HCT116 (cell line): Measurements from ENCODE around the gene C5AR2. TPM values are rescaled to one million over a fixed set of nuclear protein-coding genes. Genes with fewer than 3 reads are reported as not detected.

Experiments used
- ATAC-seq: fragments of 200-7000 bp; cut with Tn5 transposase; 2 replicates; pipeline ENCODE4 v1.9.1; 2020; ENCODE audit warnings: mild to moderate bottlenecking, moderate library complexity
- BruUV-seq: library from RNA; stranded (reverse); fragments of 400-500 nt; replicated peaks from 2 replicates; lab custom pipeline; 2021; lab: Mats Ljungman, UMichigan
- CTCF ChIA-PET: fragments of 300-600 bp; sonication (Branson Sonifier 250); formaldehyde crosslinking; loops from one replicate; lab custom pipeline; 2021; ENCODE audit warnings: antibody characterized with exemption; lab: Charles Lee
- POLR2A ChIA-PET: fragments of 300-600, 350-600 bp; sonication (Branson Sonifier 250); formaldehyde crosslinking; loops from one replicate; lab custom pipeline; 2021; ENCODE audit warnings: antibody characterized with exemption; lab: Charles Lee
- RAD21 ChIA-PET, 2 experiments: fragments of 300-600 bp; sonication (Branson Sonifier 250); formaldehyde crosslinking; loops; one replicate each; lab custom pipeline; 2023; ENCODE audit warnings: low total read pairs in 2 of 2; ENCODE audit not compliant: uncharacterized antibody in 2 of 2, unreplicated experiment in 2 of 2, low non-redundant PET in 1 of 2; lab: Charles Lee
- DNase-seq: peaks from one replicate; pipeline ENCODE4 v3.0.0-alpha.2; 2010; ENCODE audit warnings: low read depth, low spot score
- H2AFZ ChIP-seq: fragments of 200-600 bp; shearing (Covaris generic), sonication (generic); 2 replicates; pipeline ENCODE4 v1.6.1; 2017; ENCODE audit warnings: low read depth, mixed run types, mixed read lengths, antibody characterized with exemption, low read length; ENCODE audit not compliant: poor library complexity, severe bottlenecking
- H3K27ac ChIP-seq: 2 replicates; pipeline ENCODE4 v1.5.1; 2012; ENCODE audit warnings: low read depth, low read length
- H3K27me3 ChIP-seq: fragments of 200-600 bp; sonication (generic); 2 replicates; pipeline ENCODE4 v1.6.1; 2016; ENCODE audit warnings: mixed run types, low read length, mixed read lengths; ENCODE audit not compliant: insufficient read depth
- H3K36me3 ChIP-seq, 2 experiments: fragments of 200-500 bp in 1 of 2; fragments of 200-600 bp in 1 of 2; sonication (Bioruptor generic) in 1 of 2; sonication (generic) in 1 of 2; 2 replicates each; pipeline versions ENCODE4 v1.5.1 to v1.6.1; 2014 to 2016; ENCODE audit warnings: low read length in 2 of 2, inconsistent platforms in 1 of 2, mixed read lengths in 1 of 2, mixed run types in 1 of 2; ENCODE audit not compliant: insufficient read depth in 2 of 2, control insufficient read depth in 1 of 2
- H3K4me1 ChIP-seq, 2 experiments: fragments of 200-600 bp in 1 of 2; sonication (generic) in 1 of 2; 2 replicates each; pipeline versions ENCODE4 v1.5.1 to v1.6.1; 2012 to 2017; ENCODE audit warnings: low read length in 2 of 2, inconsistent platforms in 1 of 2, mild to moderate bottlenecking in 1 of 2, mixed read lengths in 1 of 2, mixed run types in 1 of 2, moderate library complexity in 1 of 2; ENCODE audit not compliant: insufficient read depth in 2 of 2, control insufficient read depth in 1 of 2
- H3K4me2 ChIP-seq: fragments of 200-600 bp; sonication (generic); 2 replicates; pipeline ENCODE4 v1.6.1; 2017; ENCODE audit warnings: mixed run types, low read length, mixed read lengths
- H3K4me3 ChIP-seq, 2 experiments: fragments of 200-600 bp in 1 of 2; sonication (generic) in 1 of 2; replicated peaks in 1 of 2; 2 replicates each; pipeline ENCODE4 v1.5.1; 2011 to 2016; ENCODE audit warnings: low read length in 2 of 2, control low read depth in 1 of 2, low read depth in 1 of 2, mild to moderate bottlenecking in 1 of 2, mixed read lengths in 1 of 2, mixed run types in 1 of 2
- H3K79me2 ChIP-seq: fragments of 200-600 bp; sonication (generic); 2 replicates; pipeline ENCODE4 v1.6.1; 2017; ENCODE audit warnings: mild to moderate bottlenecking, mixed run types, low read length, moderate library complexity, mixed read lengths; ENCODE audit not compliant: insufficient read depth
- H3K9ac ChIP-seq: fragments of 200-600 bp; sonication (generic); 2 replicates; pipeline ENCODE4 v1.6.1; 2016; ENCODE audit warnings: low read length, mixed read lengths
- H3K9me2 ChIP-seq: fragments of 200-600 bp; sonication (generic), shearing (Covaris generic); 2 replicates; pipeline ENCODE4 v1.6.1; 2017; ENCODE audit warnings: mixed run types, mild to moderate bottlenecking, moderate library complexity; ENCODE audit not compliant: insufficient read depth
- H3K9me3 ChIP-seq, 2 experiments: fragments of 200-500 bp in 1 of 2; fragments of 200-600 bp in 1 of 2; sonication (Bioruptor generic) in 1 of 2; sonication (generic) in 1 of 2; 2 replicates each; pipeline ENCODE4 v1.6.1; 2014 to 2017; ENCODE audit warnings: low read length in 2 of 2, mixed read lengths in 2 of 2, inconsistent platforms in 1 of 2, low read depth in 1 of 2, mild to moderate bottlenecking in 1 of 2, mixed run types in 1 of 2, moderate library complexity in 1 of 2; ENCODE audit not compliant: control insufficient read depth in 1 of 2, insufficient read depth in 1 of 2
- H4K20me1 ChIP-seq: fragments of 200-600 bp; sonication (generic), shearing (Covaris generic); 2 replicates; pipeline ENCODE4 v1.6.1; 2017; ENCODE audit warnings: mixed run types, mild to moderate bottlenecking, moderate library complexity; ENCODE audit not compliant: insufficient read depth
- CBX3 ChIP-seq: IDR thresholded peaks from 2 replicates; pipeline ENCODE4 v1.6.1; 2012; ENCODE audit warnings: low read depth
- CEBPB ChIP-seq: IDR thresholded peaks from 2 replicates; pipeline ENCODE4 v1.6.1; 2012; ENCODE audit warnings: low read depth
- EZH2 ChIP-seq: fragments of 200-600 bp; sonication (generic); IDR thresholded peaks from 2 replicates; pipeline ENCODE4 v1.6.1; 2017; ENCODE audit warnings: antibody characterized with exemption, mixed run types
- EZH2phosphoT487 ChIP-seq: fragments of 200-600 bp; IDR thresholded peaks from 2 replicates; pipeline ENCODE4 v1.6.1; 2018; ENCODE audit warnings: antibody characterized with exemption, borderline replicate concordance
- JUND ChIP-seq: IDR thresholded peaks from 2 replicates; pipeline ENCODE4 v1.6.1; 2012
- MAX ChIP-seq: IDR thresholded peaks from 2 replicates; pipeline ENCODE4 v1.6.1; 2012
- POLR2AphosphoS5 ChIP-seq: IDR thresholded peaks from 2 replicates; pipeline ENCODE4 v1.6.1; 2011; ENCODE audit warnings: mild to moderate bottlenecking, low read depth, low read length, moderate library complexity
- RAD21 ChIP-seq: IDR thresholded peaks from 2 replicates; pipeline ENCODE4 v1.6.1; 2012; ENCODE audit warnings: low read depth, mild to moderate bottlenecking
- REST ChIP-seq: IDR thresholded peaks from 2 replicates; pipeline ENCODE4 v1.6.1; 2012; ENCODE audit warnings: low read depth
- SIN3A ChIP-seq: IDR thresholded peaks from 2 replicates; pipeline ENCODE4 v1.6.1; 2012; ENCODE audit warnings: low read depth
- SRF ChIP-seq: IDR thresholded peaks from 2 replicates; pipeline ENCODE4 v1.6.1; 2012; ENCODE audit warnings: low read depth
- YY1 ChIP-seq: IDR thresholded peaks from 2 replicates; pipeline ENCODE4 v1.6.1; 2011; ENCODE audit warnings: low read length, low read depth, moderate library complexity, mild to moderate bottlenecking; ENCODE audit not compliant: insufficient replicate concordance; ENCODE audit errors: extremely low read depth
- ZFX ChIP-seq: fragments of 450-650 bp; IDR thresholded peaks from 2 replicates; pipeline ENCODE4 v1.6.1; 2017
- ZNF274 ChIP-seq: fragments of 200-500 bp; sonication (Bioruptor generic); IDR thresholded peaks from 2 replicates; pipeline ENCODE4 v1.6.1; 2014; ENCODE audit warnings: mild to moderate bottlenecking, low read depth, low read length, inconsistent platforms
- intact Hi-C: fragments of 100-400 bp; cut with micrococcal nuclease; formaldehyde crosslinking; loops from 2 replicates; pipeline ENCODE4 v1.10.0; 2022
- total RNA-seq: library from RNA; stranded (reverse); gene quantifications from one replicate; pipeline ENCODE4 v1.2.1, GENCODE V29; 2021; ENCODE audit not compliant: unreplicated experiment
- TF ChIP-seq, protein P1 (sequence below): IDR thresholded peaks from 2 replicates; pipeline ENCODE4 v1.6.1; 2011; ENCODE audit warnings: mild to moderate bottlenecking, low read length, moderate library complexity; ENCODE audit not compliant: insufficient replicate concordance; ENCODE audit errors: extremely low read depth

C5AR2 gene
- total RNA-seq, 1 experiment from 2014 or later, result 0.12 TPM

GRCh38 chr19:47319923-47320871 is 11.8 kb upstream of the C5AR2 start (continued):
- TF ChIP-seq REST (no peak), SRF (no peak)

- intact Hi-C loops, result no loop called here
- H3K36me3 ChIP-seq, result no peaks in the 10 kb centered on the region
- CTCF ChIA-PET, result no interaction called here
- ATAC-seq (no peak), DNase-seq (no peak)
- H3K4me2 ChIP-seq, result no peak overlapping the region
- H3K27ac ChIP-seq, result no peak overlapping the region
- RAD21 ChIA-PET, result no interaction called here
- no peaks in the 10 kb centered on the region for H3K9me3 ChIP-seq
- BruUV-seq, result no TSS peak
- no peaks in the 10 kb centered on the region for H3K27me3 ChIP-seq
- H3K9ac ChIP-seq, result no peak overlapping the region
- H3K79me2 ChIP-seq, result no peaks in the 10 kb centered on the region
- no peak overlapping the region for H3K4me3 ChIP-seq
- H2AFZ ChIP-seq, result no peak overlapping the region
- POLR2A ChIA-PET, result no interaction called here
- no peaks in the 10 kb centered on the region for H3K9me2 ChIP-seq
- H3K4me1 ChIP-seq, result no peaks in the 10 kb centered on the region
- H4K20me1 ChIP-seq, result no peaks in the 10 kb centered on the region
- TF ChIP-seq REST (no peak), POLR2AphosphoS5 (no peak), MAX (no peak), ZNF274 (no peak), SIN3A (no peak), EZH2phosphoT487 (no peak), CBX3 (no peak), JUND (no peak), YY1 (no peak), ZFX (no peak), EZH2 (no peak), SRF (no peak), CEBPB (no peak), RAD21 (no peak)
- TF ChIP-seq, protein P1, sequence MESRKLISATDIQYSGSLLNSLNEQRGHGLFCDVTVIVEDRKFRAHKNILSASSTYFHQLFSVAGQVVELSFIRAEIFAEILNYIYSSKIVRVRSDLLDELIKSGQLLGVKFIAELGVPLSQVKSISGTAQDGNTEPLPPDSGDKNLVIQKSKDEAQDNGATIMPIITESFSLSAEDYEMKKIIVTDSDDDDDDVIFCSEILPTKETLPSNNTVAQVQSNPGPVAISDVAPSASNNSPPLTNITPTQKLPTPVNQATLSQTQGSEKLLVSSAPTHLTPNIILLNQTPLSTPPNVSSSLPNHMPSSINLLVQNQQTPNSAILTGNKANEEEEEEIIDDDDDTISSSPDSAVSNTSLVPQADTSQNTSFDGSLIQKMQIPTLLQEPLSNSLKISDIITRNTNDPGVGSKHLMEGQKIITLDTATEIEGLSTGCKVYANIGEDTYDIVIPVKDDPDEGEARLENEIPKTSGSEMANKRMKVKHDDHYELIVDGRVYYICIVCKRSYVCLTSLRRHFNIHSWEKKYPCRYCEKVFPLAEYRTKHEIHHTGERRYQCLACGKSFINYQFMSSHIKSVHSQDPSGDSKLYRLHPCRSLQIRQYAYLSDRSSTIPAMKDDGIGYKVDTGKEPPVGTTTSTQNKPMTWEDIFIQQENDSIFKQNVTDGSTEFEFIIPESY, result no peak
Observed at GRCh38 chr19:47321630-47322029, 10.3 kb upstream of the C5AR2 start.
